ENCODE results near the gene MED27.

Gene MED27

GRCh38 chr9:132068605-132069004, 11.1 kb downstream of the MED27 start:
- no peaks in the 10 kb centered on the region for H3K9me2 ChIP-seq (replicated peaks; ENCODE audit: low read depth, low read length)
- no peak overlapping the region for H3K4me2 ChIP-seq (ENCODE audit: low read depth, low read length, poor library complexity, severe bottlenecking)
- H3K4me3 ChIP-seq (ENCODE audit: low read length, poor library complexity, severe bottlenecking), result no peak overlapping the region
- TF ChIP-seq EZH2phosphoT487 (IDR thresholded peaks at IDR 0.05; ENCODE audit: borderline replicate concordance) (no peak), CTCF (conservative IDR thresholded peaks at IDR 0.05; ENCODE audit: low read length) (no peak)
- H3K4me1 ChIP-seq (ENCODE audit: insufficient read depth, low read length, poor library complexity, severe bottlenecking), result peaks cover 4% of the 10 kb centered on the region
- H3K36me3 ChIP-seq (ENCODE audit: insufficient read depth, low read length), result peaks cover 43% of the 10 kb centered on the region; the same call in 1 of the 2 replicates
- H3K9ac ChIP-seq (ENCODE audit: low read depth, low read length, poor library complexity, severe bottlenecking), result no peak overlapping the region
- H3F3A ChIP-seq (ENCODE audit: low read depth), result no peaks in the 10 kb centered on the region
- H3K79me2 ChIP-seq (ENCODE audit: insufficient read depth, low read length), result peaks cover 69% of the 10 kb centered on the region
- no peaks in the 10 kb centered on the region for H3K27me3 ChIP-seq (ENCODE audit: insufficient read depth, low read length, poor library complexity, severe bottlenecking)
- peaks cover 9% of the 10 kb centered on the region for H4K20me1 ChIP-seq (ENCODE audit: insufficient read depth, low read length, poor library complexity, severe bottlenecking)
- no peaks in the 10 kb centered on the region for H3K9me3 ChIP-seq (ENCODE audit: insufficient read depth, low read depth, low read length)
- H2AFZ ChIP-seq (ENCODE audit: low read length), result no peak overlapping the region

- H3K4me3 ChIP-seq (ENCODE audit: low read length, poor library complexity, severe bottlenecking), result no peak overlapping the region
- H2AFZ ChIP-seq (ENCODE audit: low read length), result no peak overlapping the region
- H3K4me2 ChIP-seq (ENCODE audit: low read depth, low read length, poor library complexity, severe bottlenecking), result no peak overlapping the region
- no peaks in the 10 kb centered on the region for H3K27me3 ChIP-seq (ENCODE audit: insufficient read depth, low read length, poor library complexity, severe bottlenecking)
- H3K9me2 ChIP-seq (replicated peaks; ENCODE audit: low read depth, low read length), result no peaks in the 10 kb centered on the region
- peaks cover 66% of the 10 kb centered on the region for H3K79me2 ChIP-seq (ENCODE audit: insufficient read depth, low read length)
- H3F3A ChIP-seq (ENCODE audit: low read depth), result no peaks in the 10 kb centered on the region
- H3K36me3 ChIP-seq (ENCODE audit: insufficient read depth, low read length), result peaks cover 28% of the 10 kb centered on the region; the same call in 1 of the 2 replicates
- no peak overlapping the region for H3K9ac ChIP-seq (ENCODE audit: low read depth, low read length, poor library complexity, severe bottlenecking)
- TF ChIP-seq CTCF (conservative IDR thresholded peaks at IDR 0.05; ENCODE audit: low read length), result no peak
- TF ChIP-seq EZH2phosphoT487 (IDR thresholded peaks at IDR 0.05; ENCODE audit: borderline replicate concordance), result no peak
- H3K9me3 ChIP-seq (ENCODE audit: insufficient read depth, low read depth, low read length), result no peaks in the 10 kb centered on the region
- H4K20me1 ChIP-seq (ENCODE audit: insufficient read depth, low read length, poor library complexity, severe bottlenecking), result peaks cover 4% of the 10 kb centered on the region
- H3K4me1 ChIP-seq (ENCODE audit: insufficient read depth, low read length, poor library complexity, severe bottlenecking), result no peaks in the 10 kb centered on the region
These were observed 13.2 kb downstream of the MED27 start for GRCh38 chr9:132066511-132066910.

- Histone ChIP-seq H3K27me3 (ENCODE audit: insufficient read depth, low read length, poor library complexity, severe bottlenecking) (no peaks in the 10 kb centered on the region), H3K4me3 (ENCODE audit: low read length, poor library complexity, severe bottlenecking) (no peak overlapping the region), H3K9me3 (ENCODE audit: insufficient read depth, low read depth, low read length) (no peaks in the 10 kb centered on the region), H2AFZ (ENCODE audit: low read length) (no peak overlapping the region), H3K4me2 (ENCODE audit: low read depth, low read length, poor library complexity, severe bottlenecking) (no peak overlapping the region), H4K20me1 (ENCODE audit: insufficient read depth, low read length, poor library complexity, severe bottlenecking) (peaks cover 4% of the 10 kb centered on the region), H3K9ac (ENCODE audit: low read depth, low read length, poor library complexity, severe bottlenecking) (no peak overlapping the region), H3F3A (ENCODE audit: low read depth) (no peaks in the 10 kb centered on the region), H3K36me3 (ENCODE audit: insufficient read depth, low read length) (peaks cover 28% of the 10 kb centered on the region; the same call in 1 of the 2 replicates), H3K4me1 (ENCODE audit: insufficient read depth, low read length, poor library complexity, severe bottlenecking) (no peaks in the 10 kb centered on the region), H3K79me2 (ENCODE audit: insufficient read depth, low read length) (peaks cover 66% of the 10 kb centered on the region), H3K9me2 (replicated peaks; ENCODE audit: low read depth, low read length) (no peaks in the 10 kb centered on the region)
- TF ChIP-seq CTCF (conservative IDR thresholded peaks at IDR 0.05; ENCODE audit: low read length) (no peak), EZH2phosphoT487 (IDR thresholded peaks at IDR 0.05; ENCODE audit: borderline replicate concordance) (no peak)
These were observed 13.6 kb downstream of the MED27 start for GRCh38 chr9:132066057-132066456.
